Retinal pigment epithelial cell (primary cell): ENCODE results near the gene SCAI.

Experiments
- DNase-seq: peaks from one replicate; pipeline ENCODE4 v3.0.0-alpha.2; 2010; ENCODE audit warnings: low read depth
- H3K4me3 ChIP-seq: 2 replicates; pipeline ENCODE4 v1.5.1; 2011; ENCODE audit warnings: mild to moderate bottlenecking, low read length, control low read depth, moderate library complexity
- TF ChIP-seq, protein P1 (sequence below): conservative IDR thresholded peaks from 2 replicates; pipeline ENCODE4 v1.5.1; 2011; ENCODE audit warnings: low read depth, low read length, control low read depth, inconsistent platforms

The SCAI gene

DNA sequence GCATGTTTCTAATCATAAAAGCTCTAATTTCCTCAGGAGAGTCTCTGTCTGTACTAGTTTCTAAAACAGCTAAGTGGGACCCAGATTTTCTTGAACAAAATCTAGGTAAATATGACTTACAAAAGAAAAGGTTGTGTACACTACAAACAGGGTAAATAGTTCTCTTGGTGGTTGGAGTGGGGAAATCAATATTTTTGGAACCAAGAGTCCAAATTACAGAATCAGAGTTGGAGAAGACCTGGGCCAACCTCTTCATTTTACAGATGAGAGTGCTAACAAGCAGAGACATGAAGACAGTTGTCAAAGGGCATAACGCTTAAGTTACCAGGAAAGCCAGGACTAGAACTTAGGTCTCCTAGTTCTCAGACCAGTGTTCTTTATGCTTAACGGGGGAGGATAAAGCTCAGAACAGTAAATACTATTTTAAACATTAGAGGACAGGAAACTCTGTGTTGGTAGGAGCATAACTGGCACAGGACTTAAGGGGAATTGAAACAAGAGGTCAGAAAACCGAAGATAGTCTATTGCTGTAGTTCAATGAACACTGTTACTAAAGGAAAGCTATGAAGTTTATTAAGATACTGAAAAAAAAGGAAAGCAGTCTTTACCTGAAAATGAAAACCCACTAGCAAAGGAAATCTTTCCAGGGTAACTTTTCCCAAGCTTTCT is 193.1 kb downstream of the SCAI start:
- no peak for DNase-seq
- no peak overlapping the region for H3K4me3 ChIP-seq
- TF ChIP-seq, protein P1, sequence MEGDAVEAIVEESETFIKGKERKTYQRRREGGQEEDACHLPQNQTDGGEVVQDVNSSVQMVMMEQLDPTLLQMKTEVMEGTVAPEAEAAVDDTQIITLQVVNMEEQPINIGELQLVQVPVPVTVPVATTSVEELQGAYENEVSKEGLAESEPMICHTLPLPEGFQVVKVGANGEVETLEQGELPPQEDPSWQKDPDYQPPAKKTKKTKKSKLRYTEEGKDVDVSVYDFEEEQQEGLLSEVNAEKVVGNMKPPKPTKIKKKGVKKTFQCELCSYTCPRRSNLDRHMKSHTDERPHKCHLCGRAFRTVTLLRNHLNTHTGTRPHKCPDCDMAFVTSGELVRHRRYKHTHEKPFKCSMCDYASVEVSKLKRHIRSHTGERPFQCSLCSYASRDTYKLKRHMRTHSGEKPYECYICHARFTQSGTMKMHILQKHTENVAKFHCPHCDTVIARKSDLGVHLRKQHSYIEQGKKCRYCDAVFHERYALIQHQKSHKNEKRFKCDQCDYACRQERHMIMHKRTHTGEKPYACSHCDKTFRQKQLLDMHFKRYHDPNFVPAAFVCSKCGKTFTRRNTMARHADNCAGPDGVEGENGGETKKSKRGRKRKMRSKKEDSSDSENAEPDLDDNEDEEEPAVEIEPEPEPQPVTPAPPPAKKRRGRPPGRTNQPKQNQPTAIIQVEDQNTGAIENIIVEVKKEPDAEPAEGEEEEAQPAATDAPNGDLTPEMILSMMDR, result no peak

DNA sequence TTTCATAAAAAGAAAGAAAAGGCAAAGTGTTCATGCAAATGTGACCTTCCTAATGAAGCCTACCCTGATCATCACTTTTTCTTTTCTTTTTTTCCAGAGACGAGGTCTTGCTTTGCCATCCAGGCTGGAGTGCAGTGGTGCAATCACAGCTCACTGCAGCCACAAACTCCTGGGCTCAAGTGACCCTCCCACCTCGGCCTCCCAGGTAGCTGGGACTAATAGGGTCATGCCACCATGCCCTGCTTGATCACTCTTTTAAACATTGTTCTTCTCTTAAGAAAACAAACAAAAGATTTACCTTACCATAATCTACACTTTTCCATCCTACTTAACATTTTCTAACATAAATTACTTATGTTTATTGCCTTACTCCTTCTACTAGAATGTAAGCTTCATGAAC is 193.9 kb downstream of the SCAI start:
- no peak overlapping the region for H3K4me3 ChIP-seq
- TF ChIP-seq, protein P1, result no peak
- no peak for DNase-seq

- TF ChIP-seq, protein P1, result no peak
- DNase-seq, result peak; percentile 11
- H3K4me3 ChIP-seq, result no peak overlapping the region
These were observed 195.5 kb downstream of the SCAI start for GRCh38 chr9:124947727-124948391.

- TF ChIP-seq, protein P1, result no peak
These were observed 197.2 kb downstream of the SCAI start for GRCh38 chr9:124946167-124946566.

GRCh38 chr9:124941679-124942561 is 201.4 kb downstream of the SCAI start:
- H3K4me3 ChIP-seq, result peak overlapping the region; percentile 71
- DNase-seq, result peak; percentile 14
- TF ChIP-seq, protein P1, result peak; percentile 9

More at GRCh38 chr9:124946167-124946566, 197.2 kb downstream of the SCAI start:
- DNase-seq, result no peak
- H3K4me3 ChIP-seq, result no peak overlapping the region

GRCh38 chr9:124940894-124941678 is 202.2 kb downstream of the SCAI start, which contains the start of gene GOLGA1:
Gene GOLGA1, minus strand, starts transcription at chr9:124941083. Its CDS starts 2,372 bp downstream, at chr9:124938711.
- DNase-seq, result peak; percentile 67
- H3K4me3 ChIP-seq, result peak within 1 kb of the TSS; percentile 71
- TF ChIP-seq, protein P1, result no peak
